ENCODE results near the gene JPH3. TPM values are rescaled to one million over a fixed set of nuclear protein-coding genes. Genes with fewer than 3 reads are reported as not detected.

The JPH3 gene
- polyA plus RNA-seq, 1 experiment = not detected

DNA sequence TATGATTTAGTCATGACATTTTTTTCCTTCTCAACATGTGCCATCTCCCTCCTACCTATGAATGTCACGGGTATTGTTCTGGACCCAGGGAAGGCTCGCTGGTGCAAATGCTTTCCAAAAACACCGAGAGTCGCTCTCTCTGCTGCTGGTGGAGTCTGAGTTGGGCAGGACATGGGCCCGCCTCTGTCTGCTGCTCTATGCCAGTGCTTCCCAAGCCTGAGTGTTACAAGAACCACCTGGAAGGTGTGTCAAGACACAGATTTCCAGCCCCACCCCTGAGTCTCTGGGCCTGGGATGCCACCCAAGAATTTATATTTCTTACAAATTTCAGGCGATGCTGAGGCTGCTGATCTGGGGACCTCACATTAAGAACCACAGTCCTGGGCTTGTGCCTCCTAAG lies 9.1 kb downstream of the JPH3 start:
- TF ChIP-seq, protein P1, sequence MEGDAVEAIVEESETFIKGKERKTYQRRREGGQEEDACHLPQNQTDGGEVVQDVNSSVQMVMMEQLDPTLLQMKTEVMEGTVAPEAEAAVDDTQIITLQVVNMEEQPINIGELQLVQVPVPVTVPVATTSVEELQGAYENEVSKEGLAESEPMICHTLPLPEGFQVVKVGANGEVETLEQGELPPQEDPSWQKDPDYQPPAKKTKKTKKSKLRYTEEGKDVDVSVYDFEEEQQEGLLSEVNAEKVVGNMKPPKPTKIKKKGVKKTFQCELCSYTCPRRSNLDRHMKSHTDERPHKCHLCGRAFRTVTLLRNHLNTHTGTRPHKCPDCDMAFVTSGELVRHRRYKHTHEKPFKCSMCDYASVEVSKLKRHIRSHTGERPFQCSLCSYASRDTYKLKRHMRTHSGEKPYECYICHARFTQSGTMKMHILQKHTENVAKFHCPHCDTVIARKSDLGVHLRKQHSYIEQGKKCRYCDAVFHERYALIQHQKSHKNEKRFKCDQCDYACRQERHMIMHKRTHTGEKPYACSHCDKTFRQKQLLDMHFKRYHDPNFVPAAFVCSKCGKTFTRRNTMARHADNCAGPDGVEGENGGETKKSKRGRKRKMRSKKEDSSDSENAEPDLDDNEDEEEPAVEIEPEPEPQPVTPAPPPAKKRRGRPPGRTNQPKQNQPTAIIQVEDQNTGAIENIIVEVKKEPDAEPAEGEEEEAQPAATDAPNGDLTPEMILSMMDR (IDR thresholded peaks at IDR 0.05; ENCODE audit: insufficient read depth, low read depth, low read length) = no peak
- CTCF ChIA-PET = no interaction called here
- POLR2A ChIA-PET = no interaction called here
- DNase-seq (ENCODE audit: low read depth) = no peak
- no peaks in the 10 kb centered on the region for H3K36me3 ChIP-seq (ENCODE audit: control insufficient read depth, insufficient read depth, low read length)
- no peak overlapping the region for H3K4me3 ChIP-seq (ENCODE audit: low read depth, low read length)
- no peaks in the 10 kb centered on the region; the same call in 1 of the 2 replicates for H3K27me3 ChIP-seq (ENCODE audit: control insufficient read depth, insufficient read depth, low read length)

DNA sequence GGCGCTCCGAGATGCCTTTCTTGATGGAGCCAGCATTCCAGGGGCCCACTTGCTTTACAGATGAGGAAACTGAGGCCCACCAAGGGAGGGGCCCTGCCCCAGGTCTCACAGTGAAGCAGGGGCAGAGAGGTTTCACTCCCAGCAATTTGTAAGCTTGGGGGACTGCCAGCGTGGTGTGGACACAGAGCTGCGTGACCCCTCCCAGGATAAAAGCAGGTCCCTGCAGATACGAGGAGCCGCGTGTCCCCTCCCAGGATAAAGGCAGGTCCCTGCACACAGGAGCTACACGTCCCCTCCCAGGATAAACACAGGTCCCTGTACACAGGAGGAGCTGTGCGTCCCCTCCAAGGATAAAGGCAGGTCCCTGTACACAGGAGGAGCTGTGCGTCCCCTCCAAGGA lies 11.7 kb downstream of the JPH3 start:
- POLR2A ChIA-PET = no interaction called here
- CTCF ChIA-PET = interaction anchor here (0.8 to 2.0 kb wide), 2 partner anchors 22 to 27 kb away, joined by 4 to 7 read pairs; no protein-coding TSS in a partner anchor
- TF ChIP-seq, protein P1 (IDR thresholded peaks at IDR 0.05; ENCODE audit: insufficient read depth, low read depth, low read length) = no peak
- no peak for DNase-seq (ENCODE audit: low read depth)
- Histone ChIP-seq H3K36me3 (ENCODE audit: control insufficient read depth, insufficient read depth, low read length) (no peaks in the 10 kb centered on the region), H3K27me3 (ENCODE audit: control insufficient read depth, insufficient read depth, low read length) (peaks cover 6% of the 10 kb centered on the region), H3K4me3 (ENCODE audit: low read depth, low read length) (no peak overlapping the region)

DNA sequence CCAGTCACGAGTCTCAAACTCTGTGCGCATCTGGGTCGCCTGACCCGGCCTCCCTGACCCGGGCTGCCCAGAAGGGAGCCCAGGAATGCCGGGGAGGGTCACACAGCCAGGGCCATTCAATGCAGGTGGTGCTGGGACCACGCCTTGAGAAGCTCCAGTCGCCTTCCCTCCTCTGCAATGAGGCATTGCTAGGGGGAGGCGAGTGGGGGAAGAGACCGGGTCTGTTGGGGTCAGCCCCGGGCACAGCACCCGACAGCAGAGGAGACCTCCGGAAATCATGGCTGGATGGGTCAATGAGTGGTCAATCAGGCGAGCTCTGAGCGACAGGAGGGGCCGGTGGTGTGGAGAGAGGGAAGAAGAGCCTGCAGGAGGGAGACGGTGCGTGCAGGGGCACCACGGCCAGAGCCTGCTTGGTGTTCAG lies 13.3 kb downstream of the JPH3 start:
- CTCF ChIA-PET = interaction anchor here (0.8 to 2.0 kb wide), 3 partner anchors 21 to 29 kb away, joined by 3 to 7 read pairs (median 5); no protein-coding TSS in a partner anchor
- DNase-seq (ENCODE audit: low read depth) = no peak
- Histone ChIP-seq H3K4me3 (ENCODE audit: low read depth, low read length) (no peak overlapping the region), H3K27me3 (ENCODE audit: control insufficient read depth, insufficient read depth, low read length) (peaks cover 7% of the 10 kb centered on the region), H3K36me3 (ENCODE audit: control insufficient read depth, insufficient read depth, low read length) (no peaks in the 10 kb centered on the region)
- POLR2A ChIA-PET = no interaction called here
- TF ChIP-seq, protein P1 (IDR thresholded peaks at IDR 0.05; ENCODE audit: insufficient read depth, low read depth, low read length) = no peak

DNA sequence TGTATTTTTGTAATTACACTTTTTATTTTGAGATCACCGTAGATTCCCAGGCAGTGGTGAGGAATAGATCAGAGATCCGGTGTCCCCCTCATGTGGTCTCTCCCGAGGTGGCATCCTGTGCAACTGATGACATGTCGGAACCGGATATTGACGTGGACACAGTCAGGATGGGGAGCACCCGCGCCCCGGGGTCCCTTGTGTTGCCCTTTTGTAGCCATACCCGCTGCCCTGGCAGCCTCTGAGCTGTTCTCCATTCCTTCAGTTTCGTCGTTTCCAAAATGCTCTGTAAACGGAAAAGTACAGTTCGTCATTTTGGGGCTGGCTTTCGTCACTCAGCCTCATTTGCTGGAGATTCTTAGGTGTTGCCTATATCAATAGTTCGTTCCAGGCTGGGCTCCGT lies 14.2 kb downstream of the JPH3 start:
- CTCF ChIA-PET = no interaction called here
- DNase-seq (ENCODE audit: low read depth) = no peak
- POLR2A ChIA-PET = no interaction called here
- TF ChIP-seq, protein P1 (IDR thresholded peaks at IDR 0.05; ENCODE audit: insufficient read depth, low read depth, low read length) = no peak
- Histone ChIP-seq H3K4me3 (ENCODE audit: low read depth, low read length) (no peak overlapping the region), H3K27me3 (ENCODE audit: control insufficient read depth, insufficient read depth, low read length) (peaks cover 7% of the 10 kb centered on the region), H3K36me3 (ENCODE audit: control insufficient read depth, insufficient read depth, low read length) (no peaks in the 10 kb centered on the region)

DNA sequence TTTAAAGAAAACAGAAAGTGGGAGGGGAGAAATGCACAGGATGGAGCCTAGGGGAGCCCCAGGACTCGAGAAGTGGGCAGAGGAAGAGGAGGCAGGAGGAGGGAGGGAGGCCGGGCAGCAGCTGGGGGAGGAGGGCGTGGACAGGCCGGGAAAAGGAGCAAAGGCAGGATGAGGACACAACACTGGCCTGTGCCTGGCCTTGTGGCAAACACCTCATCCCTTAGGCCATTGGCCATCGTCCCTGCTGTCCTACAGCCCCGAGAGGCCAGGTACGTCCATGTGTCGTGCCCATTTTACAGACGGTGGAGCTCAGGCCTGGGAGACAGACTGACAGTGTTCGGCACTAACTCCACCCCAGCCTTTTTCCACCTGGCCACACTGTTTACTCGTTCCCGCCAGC lies 15.9 kb downstream of the JPH3 start:
- TF ChIP-seq, protein P1 (IDR thresholded peaks at IDR 0.05; ENCODE audit: insufficient read depth, low read depth, low read length) = no peak
- no peak for DNase-seq (ENCODE audit: low read depth)
- ChIA-PET POLR2A (no interaction called here), CTCF (interaction anchor here (0.9 to 1.3 kb wide), 2 partner anchors 24 to 29 kb away, joined by 3 read pairs; no protein-coding TSS in a partner anchor)
- Histone ChIP-seq H3K27me3 (ENCODE audit: control insufficient read depth, insufficient read depth, low read length) (peaks cover 7% of the 10 kb centered on the region), H3K4me3 (ENCODE audit: low read depth, low read length) (no peak overlapping the region), H3K36me3 (ENCODE audit: control insufficient read depth, insufficient read depth, low read length) (no peaks in the 10 kb centered on the region)

Data from BJ (cell line).